Left ventricle myocardium superior (tissue), 1 donor: ENCODE results near the gene MPIG6B. TPM values are rescaled to one million over a fixed set of nuclear protein-coding genes. Genes with fewer than 3 reads are reported as not detected.

Source experiments
- ATAC-seq: fragments of 200-7000 bp; cut with Tn5 transposase; one replicate; pipeline ENCODE4 v1.9.1; 2020; ENCODE audit warnings: mild to moderate bottlenecking, moderate library complexity
- DNase-seq: peaks from one replicate; pipeline ENCODE4 v3.0.0-alpha.2; 2020
- intact Hi-C: fragments of 100-400 bp; cut with micrococcal nuclease; formaldehyde crosslinking; loops from one replicate; pipeline ENCODE4 v1.11.0; 2022
- total RNA-seq: library from RNA; stranded (reverse); fragmentation: NEBNext Ultra II Directional; extraction: Animal tissue kit (Norgen Biotek cat#: 25700); gene quantifications from one replicate; pipeline ENCODE4 v1.2.1, GENCODE V29; 2021
- donor health status: DM: no; HTN: yes; CAD: no; lungs with severe emphysema.

Gene MPIG6B
- total RNA-seq, 1 donor from 2014 or later, result 0.52 TPM

- ATAC-seq, result no peak
- no peak for DNase-seq
- intact Hi-C loops, result no loop called here
Observed at GRCh38 chr6:31718265-31718664, 4.9 kb upstream of the MPIG6B start.

GRCh38 chr6:31719001-31719400 is 4.2 kb upstream of the MPIG6B start:
- intact Hi-C loops, result no loop called here
- no peak for ATAC-seq
- DNase-seq, result no peak

DNA sequence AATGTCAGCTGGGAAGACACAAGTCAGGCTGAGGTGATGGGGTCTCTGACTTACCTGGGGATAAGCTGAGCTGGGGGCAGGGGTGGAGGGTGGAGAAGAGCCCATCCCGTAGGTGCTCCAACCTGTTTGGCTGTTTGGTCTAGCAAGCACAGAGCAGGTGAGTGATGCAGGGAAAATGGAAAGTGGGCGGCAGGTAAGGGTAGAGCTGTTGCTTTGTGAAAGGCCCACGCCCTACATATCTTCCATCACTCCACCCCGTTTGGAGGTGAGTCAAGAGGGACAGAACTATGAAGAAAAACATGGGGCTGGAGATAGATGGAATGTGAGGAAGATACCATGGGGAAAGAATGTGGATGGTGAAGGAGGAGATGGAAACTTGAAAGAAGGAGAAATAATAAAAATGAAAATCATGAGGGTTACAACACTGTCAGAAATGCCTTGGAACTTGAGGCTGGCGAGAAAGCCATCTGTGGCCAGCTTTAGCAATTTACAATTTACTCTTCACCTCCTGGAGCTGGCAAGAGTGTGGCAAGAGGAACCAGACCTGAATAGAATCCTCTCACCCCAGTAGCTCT is 2.9 kb upstream of the MPIG6B start:
- DNase-seq (no peak), ATAC-seq (no peak)
- intact Hi-C loops, result no loop called here

GRCh38 chr6:31721351-31722020 is 1.7 kb upstream of the MPIG6B start, which contains the start of gene LY6G6C:
Gene LY6G6C, minus strand, starts transcription at chr6:31721746. Its CDS starts 67 bp downstream, at chr6:31721679.
- intact Hi-C loops, result no loop called here

GRCh38 chr6:31722173-31722572 is 1.0 kb upstream of the MPIG6B start:
- DNase-seq (no peak), ATAC-seq (no peak)
- intact Hi-C loops, result no loop called here

More at GRCh38 chr6:31721351-31722020, 1.7 kb upstream of the MPIG6B start, which contains the start of gene LY6G6C:
- DNase-seq, result no peak
- ATAC-seq, result no peak

- intact Hi-C loops, result no loop called here
- ATAC-seq, result peak; percentile 7
- DNase-seq, result no peak
Observed at GRCh38 chr6:31723980-31724691, 963 bp downstream of the MPIG6B start.

GRCh38 chr6:31725502-31726350 is 2.6 kb downstream of the MPIG6B start:
- intact Hi-C loops, result no loop called here
- no peak for DNase-seq
- no peak for ATAC-seq

DNA sequence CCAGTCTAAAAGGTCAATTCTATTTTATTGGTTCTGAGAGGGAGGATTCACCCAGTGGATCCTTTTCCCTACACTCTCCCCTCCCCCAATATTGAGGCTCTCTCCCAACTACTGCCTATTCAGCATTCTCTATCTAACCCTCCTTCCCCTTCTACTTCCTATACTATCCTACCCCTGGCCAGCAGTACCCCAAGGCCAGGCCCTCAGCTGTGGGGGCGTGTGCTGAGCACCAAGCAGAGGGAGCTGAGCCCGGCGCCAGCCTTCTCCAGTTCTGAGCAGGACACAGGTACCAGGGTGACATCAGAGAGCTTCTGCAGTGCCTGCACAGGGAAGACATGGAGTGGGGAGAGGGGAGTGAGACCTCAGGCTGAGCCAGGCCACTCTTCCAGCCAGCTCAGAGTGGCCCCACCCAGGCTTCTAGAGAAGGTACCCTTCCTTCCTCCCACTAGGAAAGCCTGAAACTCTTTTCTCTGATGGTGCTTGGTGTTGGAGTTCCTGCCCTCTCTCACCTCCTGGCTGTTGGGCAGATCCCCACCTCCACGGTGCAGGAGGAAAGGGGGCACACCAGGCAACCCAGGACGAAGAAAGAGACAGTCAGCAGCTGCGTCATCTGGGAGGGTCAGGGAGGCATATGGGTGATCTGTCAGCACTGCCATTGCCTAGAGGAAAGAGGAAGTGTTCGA is 4.0 kb downstream of the MPIG6B start:
- DNase-seq (no peak), ATAC-seq (no peak)
- intact Hi-C loops, result no loop called here

GRCh38 chr6:31727717-31728671 is 4.8 kb downstream of the MPIG6B start:
- ATAC-seq, result no peak
- no peak for DNase-seq
- intact Hi-C loops, result no loop called here

DNA sequence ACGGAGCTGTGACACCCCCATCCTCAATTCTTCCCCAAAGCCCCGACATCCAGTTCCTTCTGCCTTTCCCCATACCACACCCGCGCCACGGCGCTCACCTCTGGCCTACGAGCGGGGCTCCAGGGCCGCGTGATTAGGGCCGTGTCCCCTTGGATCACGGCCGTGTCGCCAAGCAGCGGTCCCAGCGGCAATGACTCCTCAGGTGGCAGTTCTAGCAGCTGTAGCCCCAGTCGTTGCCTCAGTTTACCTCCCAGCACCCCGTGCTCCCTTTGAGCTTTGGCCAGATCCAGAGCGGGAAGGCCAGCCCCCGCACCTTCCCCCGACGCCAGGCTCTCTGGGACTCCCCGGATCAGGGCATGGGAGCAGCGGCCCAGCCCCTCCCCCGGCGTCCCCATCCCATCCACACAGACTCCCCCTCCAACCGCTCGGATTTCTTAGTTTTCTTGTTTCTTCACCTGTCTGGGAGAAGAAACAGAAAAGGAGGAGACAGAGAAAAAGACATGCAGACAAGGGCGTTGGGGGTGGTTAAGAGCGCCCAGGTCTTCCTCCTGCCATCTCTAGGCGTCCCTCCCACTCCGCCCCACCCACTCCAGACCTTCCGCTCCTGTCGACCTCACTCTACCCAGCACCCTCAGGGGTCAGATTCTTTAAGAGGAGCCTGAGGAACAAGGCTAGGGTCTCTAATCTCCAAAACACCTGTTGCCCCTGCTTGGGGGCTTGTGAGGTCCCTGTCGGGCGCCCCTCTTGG is 5.8 kb downstream of the MPIG6B start, which contains the start of gene DDAH2:
DDAH2 (minus strand) TSS at position 533 of the 748 bp plus-strand sequence; CDS start at position 395, 138 bp downstream.
- intact Hi-C loops, result no loop called here
- peak; percentile 45 for DNase-seq
- peak; percentile 47 for ATAC-seq

DNA sequence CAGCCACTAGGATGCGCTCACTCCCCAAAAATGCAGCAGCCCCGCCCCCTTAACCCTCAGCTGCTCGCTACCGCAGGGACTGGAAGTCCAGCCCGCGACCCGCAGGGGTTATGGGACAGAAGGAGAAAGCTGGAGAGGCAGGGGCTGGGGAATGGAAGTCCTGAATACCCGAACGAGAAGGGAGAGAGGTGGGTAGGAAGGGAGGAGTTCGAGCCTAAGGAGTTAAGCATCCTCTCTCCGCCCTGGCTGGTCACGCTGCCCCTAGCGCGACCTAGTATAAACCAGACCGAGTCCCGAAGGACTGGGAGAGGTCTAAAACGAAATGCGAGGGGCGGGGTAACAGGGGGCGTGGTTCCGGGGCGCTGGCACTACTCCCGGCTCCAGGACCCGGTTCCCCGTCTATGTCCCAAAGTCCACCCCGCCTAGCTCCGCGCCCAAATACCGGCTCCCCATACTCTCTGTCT is 6.4 kb downstream of the MPIG6B start:
- DNase-seq (peak; percentile 95), ATAC-seq (peak; percentile 88)
- intact Hi-C loops, result no loop called here

DNA sequence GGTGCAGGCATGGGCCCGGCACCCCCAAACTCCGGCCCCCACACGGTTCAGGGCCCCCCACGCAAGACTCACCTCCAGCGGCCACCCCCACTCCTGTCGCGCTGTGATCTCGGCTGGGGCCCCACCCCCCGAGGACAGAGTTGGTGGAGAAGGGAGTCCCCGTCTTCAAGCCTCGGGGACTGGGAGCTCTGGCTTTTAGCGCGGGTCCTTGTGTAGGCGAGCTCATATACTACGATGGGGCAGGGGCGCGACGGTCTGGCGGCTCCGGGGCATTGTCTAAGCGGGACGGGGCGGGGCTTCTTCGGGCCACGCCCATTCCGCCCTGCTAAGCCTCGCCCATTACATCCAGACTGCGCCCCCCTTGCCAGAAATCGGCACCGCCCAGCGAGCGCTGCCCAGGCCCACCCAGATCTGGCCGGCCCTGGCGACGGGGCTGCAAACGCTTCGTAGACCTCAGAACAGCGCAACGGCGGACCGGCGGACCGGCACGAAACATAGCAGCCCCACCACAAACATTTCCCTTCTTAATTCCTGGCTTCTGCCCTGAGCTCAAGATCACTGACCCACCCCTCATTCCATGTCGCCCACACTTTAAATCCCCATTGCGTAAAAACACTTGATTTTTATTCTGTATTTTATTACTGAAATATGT is 6.9 kb downstream of the MPIG6B start:
- intact Hi-C loops, result no loop called here
- DNase-seq, result peak; percentile 96
- peak; percentile 86 for ATAC-seq

- ATAC-seq (no peak), DNase-seq (no peak)
Observed at GRCh38 chr6:31730631-31731086, 7.5 kb downstream of the MPIG6B start.

GRCh38 chr6:31732029-31732428 is 8.9 kb downstream of the MPIG6B start:
- intact Hi-C loops, result no loop called here
- DNase-seq (no peak), ATAC-seq (no peak)

More at GRCh38 chr6:31730631-31731086, 7.5 kb downstream of the MPIG6B start:
- intact Hi-C loops, result no loop called here

- DNase-seq (no peak), ATAC-seq (no peak)
- intact Hi-C loops, result no loop called here
Observed at GRCh38 chr6:31733734-31734133, 10.6 kb downstream of the MPIG6B start.

DNA sequence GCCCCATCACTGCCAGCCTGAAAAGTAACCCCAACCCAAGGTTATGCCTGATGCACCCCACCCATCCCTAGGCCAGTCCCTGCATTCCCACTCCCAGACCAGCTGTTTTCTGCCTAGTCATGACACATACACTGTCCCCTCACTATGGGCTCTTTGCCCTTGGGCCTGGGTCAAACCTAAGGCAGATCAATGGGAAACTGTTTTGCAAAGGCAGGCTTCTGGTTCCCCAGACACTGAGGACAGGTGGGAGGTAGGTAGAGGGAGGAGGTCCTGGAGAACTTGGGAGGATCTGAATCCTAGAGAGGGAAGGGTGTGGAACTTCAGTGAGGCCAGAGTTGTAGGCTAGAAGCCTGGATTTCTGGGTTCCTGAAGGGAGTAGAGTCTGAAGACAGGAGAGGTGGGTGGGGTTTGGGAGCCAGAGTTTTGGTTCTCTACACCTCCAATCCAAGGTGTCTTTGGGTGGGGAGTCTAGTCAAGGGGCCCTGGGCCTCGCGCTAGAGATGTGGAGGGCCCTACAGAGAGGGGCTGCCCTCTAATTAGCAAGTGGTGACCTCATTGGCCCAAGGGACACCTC is 11.2 kb downstream of the MPIG6B start:
- ATAC-seq, result no peak
- intact Hi-C loops, result no loop called here

More for the DNA sequence above, 11.2 kb downstream of the MPIG6B start:
- no peak for DNase-seq
